ENCODE data around the gene CLRN3. TPM values are rescaled to one million over a fixed set of nuclear protein-coding genes. Genes with fewer than 3 reads are reported as not detected.

CLRN3 gene
- total RNA-seq, 1 experiment from 2014 or later = not detected

DNA sequence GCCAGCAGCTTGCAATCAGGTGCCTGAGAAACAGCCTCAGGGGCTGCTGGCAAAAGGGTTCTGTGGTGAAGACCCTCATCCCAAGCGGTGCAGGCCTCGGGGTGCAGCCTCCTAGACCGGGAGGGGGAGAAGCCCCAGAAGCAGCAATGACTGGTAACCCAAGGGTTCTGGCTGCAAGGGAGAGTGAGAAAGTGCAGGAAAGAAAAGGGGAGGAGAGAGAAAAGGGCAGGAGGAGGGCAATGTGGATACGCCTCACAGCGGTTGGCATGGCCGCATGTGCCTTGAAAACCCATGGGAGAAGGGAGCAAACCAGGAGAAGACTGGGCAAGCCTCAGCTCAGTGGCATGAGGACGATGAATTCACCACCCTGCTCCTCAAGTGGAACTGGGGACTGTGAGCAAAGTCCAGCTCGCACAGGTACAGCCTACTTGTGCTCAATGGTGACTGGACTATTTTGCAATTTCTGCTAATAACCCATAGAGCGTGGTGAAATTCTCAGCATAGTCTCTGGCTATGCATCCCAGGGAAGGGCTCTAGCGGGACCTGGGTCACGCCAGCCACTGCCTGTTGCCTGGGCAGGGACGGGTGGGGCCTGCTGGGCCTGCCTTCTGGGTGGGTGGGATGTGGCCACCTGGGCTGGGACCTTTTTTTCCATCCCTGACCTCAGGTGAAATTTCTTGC, 6.2 kb downstream of the CLRN3 start:
- Histone ChIP-seq H3K9me3 (ENCODE audit: insufficient read depth, low read depth) (no peaks in the 10 kb centered on the region), H3K4me2 (no peak overlapping the region), H4K20me1 (ENCODE audit: insufficient read depth) (no peaks in the 10 kb centered on the region), H3F3A (ENCODE audit: insufficient read depth, low read depth) (no peaks in the 10 kb centered on the region), H3K36me3 (ENCODE audit: low read depth) (no peaks in the 10 kb centered on the region), H3K27ac (no peak overlapping the region), H3K79me2 (ENCODE audit: low read depth) (no peaks in the 10 kb centered on the region), H3K4me3 (no peak overlapping the region), H3K4me1 (replicated peaks; ENCODE audit: insufficient read depth) (no peaks in the 10 kb centered on the region), H2AFZ (no peak overlapping the region), H3K27me3 (ENCODE audit: insufficient read depth, low read depth) (no peaks in the 10 kb centered on the region), H3K9me2 (ENCODE audit: insufficient read depth) (no peaks in the 10 kb centered on the region)
- ChIA-PET CTCF (interaction anchor here (0.7 kb wide), 1 partner anchor 12 kb away, joined by 5 read pairs; no protein-coding TSS in a partner anchor), POLR2A (ENCODE audit: unreplicated experiment) (no interaction called here)
- intact Hi-C loops (cut with micrococcal nuclease; ENCODE audit: unreplicated experiment) = no loop called here
- TF ChIP-seq, protein P1, sequence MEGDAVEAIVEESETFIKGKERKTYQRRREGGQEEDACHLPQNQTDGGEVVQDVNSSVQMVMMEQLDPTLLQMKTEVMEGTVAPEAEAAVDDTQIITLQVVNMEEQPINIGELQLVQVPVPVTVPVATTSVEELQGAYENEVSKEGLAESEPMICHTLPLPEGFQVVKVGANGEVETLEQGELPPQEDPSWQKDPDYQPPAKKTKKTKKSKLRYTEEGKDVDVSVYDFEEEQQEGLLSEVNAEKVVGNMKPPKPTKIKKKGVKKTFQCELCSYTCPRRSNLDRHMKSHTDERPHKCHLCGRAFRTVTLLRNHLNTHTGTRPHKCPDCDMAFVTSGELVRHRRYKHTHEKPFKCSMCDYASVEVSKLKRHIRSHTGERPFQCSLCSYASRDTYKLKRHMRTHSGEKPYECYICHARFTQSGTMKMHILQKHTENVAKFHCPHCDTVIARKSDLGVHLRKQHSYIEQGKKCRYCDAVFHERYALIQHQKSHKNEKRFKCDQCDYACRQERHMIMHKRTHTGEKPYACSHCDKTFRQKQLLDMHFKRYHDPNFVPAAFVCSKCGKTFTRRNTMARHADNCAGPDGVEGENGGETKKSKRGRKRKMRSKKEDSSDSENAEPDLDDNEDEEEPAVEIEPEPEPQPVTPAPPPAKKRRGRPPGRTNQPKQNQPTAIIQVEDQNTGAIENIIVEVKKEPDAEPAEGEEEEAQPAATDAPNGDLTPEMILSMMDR (conservative IDR thresholded peaks at IDR 0.05) = no peak
- no peak for TF ChIP-seq EZH2 (IDR thresholded peaks at IDR 0.05; ENCODE audit: low read depth)
- BruUV-seq (replicated peaks) = no TSS peak
- DNase-seq = no peak

GRCh38 chr10:127884501-127884900, 8.2 kb downstream of the CLRN3 start:
- no peak for TF ChIP-seq EZH2 (IDR thresholded peaks at IDR 0.05; ENCODE audit: low read depth)
- TF ChIP-seq, protein P1 (conservative IDR thresholded peaks at IDR 0.05) = no peak
- CTCF ChIA-PET = no interaction called here
- BruUV-seq (replicated peaks) = no TSS peak
- Histone ChIP-seq H3K27me3 (ENCODE audit: insufficient read depth, low read depth) (no peaks in the 10 kb centered on the region), H3K4me1 (replicated peaks; ENCODE audit: insufficient read depth) (no peaks in the 10 kb centered on the region), H3K9me3 (ENCODE audit: insufficient read depth, low read depth) (no peaks in the 10 kb centered on the region), H3K27ac (no peak overlapping the region), H3K79me2 (ENCODE audit: low read depth) (no peaks in the 10 kb centered on the region), H3K4me3 (no peak overlapping the region), H2AFZ (no peak overlapping the region), H4K20me1 (ENCODE audit: insufficient read depth) (no peaks in the 10 kb centered on the region), H3K4me2 (no peak overlapping the region), H3K9me2 (ENCODE audit: insufficient read depth) (no peaks in the 10 kb centered on the region), H3F3A (ENCODE audit: insufficient read depth, low read depth) (no peaks in the 10 kb centered on the region), H3K36me3 (ENCODE audit: low read depth) (no peaks in the 10 kb centered on the region)
- POLR2A ChIA-PET (ENCODE audit: unreplicated experiment) = interaction anchor here (0.6 kb wide), 1 partner anchor 65 kb away, joined by 4 read pairs; no protein-coding TSS in a partner anchor
- no peak for DNase-seq
- intact Hi-C loops (cut with micrococcal nuclease; ENCODE audit: unreplicated experiment) = no loop called here

GRCh38 chr10:127883516-127883915, 9.2 kb downstream of the CLRN3 start:
- Histone ChIP-seq H3K79me2 (ENCODE audit: low read depth) (no peaks in the 10 kb centered on the region), H2AFZ (no peak overlapping the region), H3F3A (ENCODE audit: insufficient read depth, low read depth) (no peaks in the 10 kb centered on the region), H3K4me1 (replicated peaks; ENCODE audit: insufficient read depth) (no peaks in the 10 kb centered on the region), H3K4me2 (no peak overlapping the region), H4K20me1 (ENCODE audit: insufficient read depth) (no peaks in the 10 kb centered on the region), H3K9me2 (ENCODE audit: insufficient read depth) (no peaks in the 10 kb centered on the region), H3K27me3 (ENCODE audit: insufficient read depth, low read depth) (no peaks in the 10 kb centered on the region), H3K9me3 (ENCODE audit: insufficient read depth, low read depth) (no peaks in the 10 kb centered on the region), H3K27ac (no peak overlapping the region), H3K4me3 (no peak overlapping the region), H3K36me3 (ENCODE audit: low read depth) (no peaks in the 10 kb centered on the region)
- no TSS peak for BruUV-seq (replicated peaks)
- intact Hi-C loops (cut with micrococcal nuclease; ENCODE audit: unreplicated experiment) = no loop called here
- POLR2A ChIA-PET (ENCODE audit: unreplicated experiment) = no interaction called here
- TF ChIP-seq, protein P1 (conservative IDR thresholded peaks at IDR 0.05) = no peak
- no peak for TF ChIP-seq EZH2 (IDR thresholded peaks at IDR 0.05; ENCODE audit: low read depth)
- CTCF ChIA-PET = no interaction called here
- DNase-seq = no peak

Data from PC-9 (cell line).